GM18870 (cell line): ENCODE measurements around the gene FLRT1.

Experiments used
- ATAC-seq: cut with Tn5 transposase; IDR thresholded peaks from one replicate; pipeline ENCODE4 v1.9.1; 2021; ENCODE audit warnings: moderate library complexity; ENCODE audit not compliant: unreplicated experiment

FLRT1 gene

GRCh38 chr11:64064374-64065140, 28.8 kb downstream of the FLRT1 start:
- ATAC-seq, result no peak

GRCh38 chr11:64065141-64065465, 29.4 kb downstream of the FLRT1 start:
- ATAC-seq, result no peak

- no peak for ATAC-seq
Observed at GRCh38 chr11:64065712-64066111, 30.0 kb downstream of the FLRT1 start.

GRCh38 chr11:64067230-64067993, 31.7 kb downstream of the FLRT1 start:
- ATAC-seq, result no peak

- no peak for ATAC-seq
Observed at GRCh38 chr11:64068705-64069400, 33.1 kb downstream of the FLRT1 start.

GRCh38 chr11:64069401-64070313, 33.9 kb downstream of the FLRT1 start:
- ATAC-seq, result no peak

- no peak for ATAC-seq
Observed at GRCh38 chr11:64070314-64070681, 34.6 kb downstream of the FLRT1 start.

- no peak for ATAC-seq
Observed at GRCh38 chr11:64071849-64072248, 36.1 kb downstream of the FLRT1 start.

- ATAC-seq, result no peak
Observed at GRCh38 chr11:64072403-64072802, 36.7 kb downstream of the FLRT1 start.

GRCh38 chr11:64072871-64073270, 37.1 kb downstream of the FLRT1 start:
- no peak for ATAC-seq

GRCh38 chr11:64073542-64073941, 37.8 kb downstream of the FLRT1 start:
- ATAC-seq, result no peak

GRCh38 chr11:64074239-64074638, 38.5 kb downstream of the FLRT1 start:
- no peak for ATAC-seq

- ATAC-seq, result no peak
Observed at GRCh38 chr11:64076758-64077157, 41.0 kb downstream of the FLRT1 start.

GRCh38 chr11:64077607-64078006, 41.9 kb downstream of the FLRT1 start:
- no peak for ATAC-seq

- no peak for ATAC-seq
Observed at GRCh38 chr11:64078284-64078683, 42.6 kb downstream of the FLRT1 start.

GRCh38 chr11:64078905-64079304, 43.2 kb downstream of the FLRT1 start:
- ATAC-seq, result no peak

GRCh38 chr11:64080390-64080789, 44.7 kb downstream of the FLRT1 start:
- no peak for ATAC-seq

GRCh38 chr11:64081745-64082442, 46.2 kb downstream of the FLRT1 start:
- ATAC-seq, result no peak

GRCh38 chr11:64083398-64084080, 47.8 kb downstream of the FLRT1 start:
- ATAC-seq, result no peak
